Neural cell (in vitro differentiated cells): ENCODE results near the gene GPRC5A. TPM values are rescaled to one million over a fixed set of nuclear protein-coding genes. Genes with fewer than 3 reads are reported as not detected.

Experiments
- polyA plus RNA-seq: library from polyadenylated mRNA; depleted of rRNA; stranded (reverse); fragments of >200 nt; gene quantifications from 2 replicates; pipeline ENCODE4 v1.2.3, GENCODE V29; 2014

Gene GPRC5A
- polyA plus RNA-seq, 1 donor from 2014 or later: 0.09 TPM

Other genes with a start within 250 kb of the GPRC5A start
- 44.2 and 53.4 TPM in 2 replicates for gene GPR19, start 195.4 kb upstream of the GPRC5A start, polyA plus RNA-seq
- gene CDKN1B, start 174.2 kb upstream of the GPRC5A start, polyA plus RNA-seq: 106 and 107 TPM in 2 replicates
- 0.38 and 1.1 TPM in 2 replicates for gene APOLD1, start 105.9 kb upstream of the GPRC5A start, polyA plus RNA-seq
- 89.0 and 97.6 TPM in 2 replicates for gene DDX47, start 78.2 kb upstream of the GPRC5A start, polyA plus RNA-seq
- gene GPRC5D, start 60.6 kb downstream of the GPRC5A start, polyA plus RNA-seq: not detected in 2 replicates
- 1.2 and 2.0 TPM in 2 replicates for gene HEBP1, start 108.7 kb downstream of the GPRC5A start, polyA plus RNA-seq
- gene FAM234B, start 152.8 kb downstream of the GPRC5A start, polyA plus RNA-seq: 20.5 and 21.1 TPM in 2 replicates
- 0.17 and 3.2 TPM in 2 replicates for gene GSG1, start 212.1 kb downstream of the GPRC5A start, polyA plus RNA-seq